Measurements from ENCODE around the gene TMEM132C. TPM values are rescaled to one million over a fixed set of nuclear protein-coding genes. Genes with fewer than 3 reads are reported as not detected.

TMEM132C gene
- total and polyA plus RNA-seq, 2 of the 8 experiments (the other 6 are each of a cell fraction or from before 2014, with no cell fraction given): 0.23 to 0.76 TPM

GRCh38 chr12:128267651-128268378 is 845 bp downstream of the TMEM132C start (continued):
- TF ChIP-seq CHD7 (IDR thresholded peaks at IDR 0.05; ENCODE audit: insufficient replicate concordance, low read length) (no peak), POU5F1 (IDR thresholded peaks at IDR 0.05; ENCODE audit: low read depth, low read length) (no peak), POLR2A (IDR thresholded peaks at IDR 0.05; ENCODE audit: control extremely low read depth in 1 of 2, low read depth in 2 of 2, low read length in 2 of 2) (no peak), POLR2AphosphoS5 (IDR thresholded peaks at IDR 0.05; ENCODE audit: low read depth, low read length) (no peak), FOSL1 (IDR thresholded peaks at IDR 0.05; ENCODE audit: insufficient read depth, low read depth, low read length) (no peak), SAP30 (IDR thresholded peaks at IDR 0.05; ENCODE audit: insufficient read depth, insufficient replicate concordance, low read length) (no peak), USF2 (IDR thresholded peaks at IDR 0.05; ENCODE audit: low read length) (no peak), JUND (IDR thresholded peaks at IDR 0.05; ENCODE audit: low read length) (no peak), TAF1 (IDR thresholded peaks at IDR 0.05; ENCODE audit: low read depth, low read length) (no peak), SP4 (IDR thresholded peaks at IDR 0.05; ENCODE audit: low read length) (no peak)
